Measurements from ENCODE around the gene TBC1D22A. TPM values are rescaled to one million over a fixed set of nuclear protein-coding genes. Genes with fewer than 3 reads are reported as not detected.

Gene TBC1D22A
- total and polyA plus RNA-seq, 9 of the 15 experiments (the other 6 are each of a cell fraction or from before 2014, with no cell fraction given): 0.20 to 11.5 (median 5.2) TPM

- Histone ChIP-seq H3K4me3 (no peak overlapping the region), H2AFZ (ENCODE audit: low read depth, low read length) (no peak overlapping the region), H3K4me1 (replicated peaks in 1 of 2; ENCODE audit: control insufficient read depth in 2 of 2, insufficient read depth in 2 of 2, low read length in 2 of 2) (peaks cover 0 to 6% of the 10 kb centered on the region in 2 experiments; a peak in 2 of 5 replicates), H3K27ac (ENCODE audit: extremely low read depth, low read depth, low read length) (no peak overlapping the region), H3K4me2 (ENCODE audit: insufficient read depth, low read length) (no peak overlapping the region), H3K36me3 (ENCODE audit: control insufficient read depth, insufficient read depth, low read length) (peaks cover 10% of the 10 kb centered on the region; the same call in 1 of the 3 replicates), H3K9me3 (replicated peaks; ENCODE audit: control insufficient read depth, insufficient read depth, low read depth, low read length) (no peaks in the 10 kb centered on the region), H3K9me1 (ENCODE audit: control insufficient read depth, insufficient read depth, low read length) (no peaks in the 10 kb centered on the region), H3K9ac (ENCODE audit: insufficient read depth in 1 of 2, low read depth in 2 of 2, low read length in 2 of 2) (no peak overlapping the region; a peak in 1 of 4 replicates), H3K27me3 (ENCODE audit: control insufficient read depth in 2 of 2, insufficient read depth in 2 of 2, low read length in 2 of 2) (no peaks in the 10 kb centered on the region), H3K79me2 (ENCODE audit: control insufficient read depth, insufficient read depth, low read length) (peaks cover 4% of the 10 kb centered on the region; the same call in 1 of the 3 replicates), H4K20me1 (replicated peaks; ENCODE audit: control insufficient read depth, insufficient read depth, low read length) (no peaks in the 10 kb centered on the region)
- intact Hi-C loops (cut with micrococcal nuclease) (no loop called here), in situ Hi-C loops (cut with MboI) (no loop called here)
- TF ChIP-seq NR1H2 (CRISPR knock-in tag; IDR thresholded peaks at IDR 0.05) (no peak), GMEB1 (CRISPR knock-in tag; IDR thresholded peaks at IDR 0.05) (no peak), ATF1 (CRISPR knock-in tag; IDR thresholded peaks at IDR 0.05) (no peak), ATF1 (tag; IDR thresholded peaks at IDR 0.05) (no peak), CAMTA2 (CRISPR knock-in tag; conservative IDR thresholded peaks at IDR 0.05) (no peak), RBFOX2 (IDR thresholded peaks at IDR 0.05; ENCODE audit: low read depth, low read length) (no peak), THRB (CRISPR knock-in tag; conservative IDR thresholded peaks at IDR 0.05) (no peak), BCLAF1 (IDR thresholded peaks at IDR 0.05; ENCODE audit: borderline replicate concordance in 1 of 2, control insufficient read depth in 1 of 2, low read depth in 2 of 2, low read length in 1 of 2) (no peak), CBFA2T2 (conservative IDR thresholded peaks at IDR 0.05) (no peak)
- no TSS peak for BruUV-seq (replicated peaks)
- ChIA-PET CTCF (ENCODE audit: low intra/inter-chr PET ratio) (no interaction called here), POLR2A (interaction anchor here (0.6 kb wide), 1 partner anchor 41 kb away, joined by 3 read pairs; no protein-coding TSS in a partner anchor)
- no peak for ATAC-seq
- no peak for DNase-seq (ENCODE audit: extremely low read depth in 1 of 4, low spot score in 3 of 4)
- 90% methylated on average over 10 of the region's 20 CpGs for WGBS (ENCODE audit: insufficient coverage, low coverage, missing lambda C conversion rate)
- FAIRE-seq: no peak
Observed at GRCh38 chr22:46792061-46792796, 29.8 kb downstream of the TBC1D22A start.

All from K562 (cell line).